ENCODE data around the gene GATA6.

DNA sequence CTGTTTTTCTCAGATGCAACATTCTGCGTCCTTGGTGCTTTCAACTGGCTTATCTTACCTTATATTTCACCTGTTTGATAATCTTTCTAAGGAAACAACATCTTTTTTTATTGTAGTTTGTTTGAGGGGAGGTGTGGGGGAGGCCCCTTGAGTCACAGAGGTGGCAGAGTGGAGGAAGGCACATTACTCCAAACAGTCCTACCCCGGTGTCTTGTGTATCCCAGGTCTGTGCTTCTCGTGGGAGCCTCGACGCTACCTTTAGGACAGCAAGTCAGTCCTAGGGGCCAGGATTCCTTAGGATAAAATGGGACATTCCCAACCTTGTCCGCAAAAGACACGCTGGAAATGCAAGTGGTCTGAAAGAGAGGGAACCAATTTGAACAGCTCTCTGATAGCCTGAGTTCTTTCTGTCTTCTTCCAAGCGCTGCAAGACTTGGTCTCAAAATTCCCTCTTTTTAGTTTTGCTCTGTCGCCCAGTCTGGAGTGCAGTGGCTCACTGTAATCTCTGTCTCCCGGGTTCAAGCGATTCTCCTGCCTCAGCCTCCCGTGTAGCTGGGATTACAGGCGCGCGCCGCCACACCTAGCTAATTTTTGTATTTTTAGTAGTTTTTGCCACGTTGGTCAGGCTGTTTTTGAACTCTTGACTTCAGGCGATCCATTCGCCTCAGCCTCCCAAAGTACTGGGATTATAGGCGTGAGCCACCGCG, 4.0 kb downstream of the GATA6 start:
- TF ChIP-seq SIN3A (IDR thresholded peaks at IDR 0.05; ENCODE audit: borderline replicate concordance, low read depth, low read length) (no peak), JUND (IDR thresholded peaks at IDR 0.05) (no peak), CHD2 (IDR thresholded peaks at IDR 0.05; ENCODE audit: low read length, partially characterized antibody) (no peak), EP300 (IDR thresholded peaks at IDR 0.05; ENCODE audit: borderline replicate concordance in 1 of 2, low read depth in 1 of 2, low read length in 1 of 2) (no peak), MXI1 (IDR thresholded peaks at IDR 0.05; ENCODE audit: low read depth, low read length) (no peak), ELF1 (IDR thresholded peaks at IDR 0.05) (no peak), RCOR1 (IDR thresholded peaks at IDR 0.05; ENCODE audit: low read length) (no peak), POLR2AphosphoS5 (IDR thresholded peaks at IDR 0.05; ENCODE audit: low read depth, low read length) (no peak)
- TF ChIP-seq, protein P1, sequence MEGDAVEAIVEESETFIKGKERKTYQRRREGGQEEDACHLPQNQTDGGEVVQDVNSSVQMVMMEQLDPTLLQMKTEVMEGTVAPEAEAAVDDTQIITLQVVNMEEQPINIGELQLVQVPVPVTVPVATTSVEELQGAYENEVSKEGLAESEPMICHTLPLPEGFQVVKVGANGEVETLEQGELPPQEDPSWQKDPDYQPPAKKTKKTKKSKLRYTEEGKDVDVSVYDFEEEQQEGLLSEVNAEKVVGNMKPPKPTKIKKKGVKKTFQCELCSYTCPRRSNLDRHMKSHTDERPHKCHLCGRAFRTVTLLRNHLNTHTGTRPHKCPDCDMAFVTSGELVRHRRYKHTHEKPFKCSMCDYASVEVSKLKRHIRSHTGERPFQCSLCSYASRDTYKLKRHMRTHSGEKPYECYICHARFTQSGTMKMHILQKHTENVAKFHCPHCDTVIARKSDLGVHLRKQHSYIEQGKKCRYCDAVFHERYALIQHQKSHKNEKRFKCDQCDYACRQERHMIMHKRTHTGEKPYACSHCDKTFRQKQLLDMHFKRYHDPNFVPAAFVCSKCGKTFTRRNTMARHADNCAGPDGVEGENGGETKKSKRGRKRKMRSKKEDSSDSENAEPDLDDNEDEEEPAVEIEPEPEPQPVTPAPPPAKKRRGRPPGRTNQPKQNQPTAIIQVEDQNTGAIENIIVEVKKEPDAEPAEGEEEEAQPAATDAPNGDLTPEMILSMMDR (IDR thresholded peaks at IDR 0.05), result no peak
- TF ChIP-seq, protein P2, sequence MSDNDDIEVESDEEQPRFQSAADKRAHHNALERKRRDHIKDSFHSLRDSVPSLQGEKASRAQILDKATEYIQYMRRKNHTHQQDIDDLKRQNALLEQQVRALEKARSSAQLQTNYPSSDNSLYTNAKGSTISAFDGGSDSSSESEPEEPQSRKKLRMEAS (IDR thresholded peaks at IDR 0.05; ENCODE audit: low read depth), result no peak

All from SK-N-SH (cell line).